HG02623 (cell line): ENCODE measurements around the gene KAT5.
"Not testable (repeated sequence)": the region's sequence is repeated elsewhere in the genome, so short reads cannot be mapped to it uniquely, and the experiment has no call there.

ENCODE experiments used
- ATAC-seq: cut with Tn5 transposase; IDR thresholded peaks from one replicate; pipeline ENCODE4 v1.9.1; 2021; ENCODE audit warnings: moderate library complexity; ENCODE audit not compliant: unreplicated experiment

The KAT5 gene

GRCh38 chr11:65743681-65744025 is 31.6 kb downstream of the KAT5 start:
- ATAC-seq: no peak

- no peak for ATAC-seq
Observed at GRCh38 chr11:65744026-65744698, 32.1 kb downstream of the KAT5 start.

- no peak for ATAC-seq
Observed at GRCh38 chr11:65744699-65745042, 32.6 kb downstream of the KAT5 start.

GRCh38 chr11:65745049-65745448 is 33.0 kb downstream of the KAT5 start:
- ATAC-seq: no peak

GRCh38 chr11:65762169-65762568 is 50.1 kb downstream of the KAT5 start:
- not testable (repeated sequence) for ATAC-seq

GRCh38 chr11:65762816-65763215 is 50.8 kb downstream of the KAT5 start:
- not testable (repeated sequence) for ATAC-seq

GRCh38 chr11:65764434-65764833 is 52.4 kb downstream of the KAT5 start:
- no peak for ATAC-seq

GRCh38 chr11:65766535-65766934 is 54.5 kb downstream of the KAT5 start:
- no peak for ATAC-seq

GRCh38 chr11:65767406-65767805 is 55.4 kb downstream of the KAT5 start:
- ATAC-seq: no peak

- ATAC-seq: not testable (repeated sequence)
Observed at GRCh38 chr11:65767806-65768205, 55.8 kb downstream of the KAT5 start.
